Liver (tissue), 9 donors: ENCODE data around the gene CRTC2. TPM values are rescaled to one million over a fixed set of nuclear protein-coding genes. Genes with fewer than 3 reads are reported as not detected.

Experiments used
- DNase-seq: peaks from one replicate; pipeline ENCODE4 v3.0.0-alpha.2; 2017; ENCODE audit warnings: low spot score
- H3K27ac ChIP-seq, 2 donors: one replicate each; pipeline ENCODE4 v1.7.0; 2013; ENCODE audit warnings: inconsistent platforms in 2 of 2, low read length in 2 of 2, control low read depth in 1 of 2, low read depth in 1 of 2, mild to moderate bottlenecking in 1 of 2
- H3K27me3 ChIP-seq, 4 donors: one replicate each; pipeline versions ENCODE4 v1.6.1 to v1.7.0; 2013; ENCODE audit warnings: low read length in 3 of 4, inconsistent platforms in 1 of 4, mild to moderate bottlenecking in 1 of 4, moderate library complexity in 1 of 4; ENCODE audit not compliant: control insufficient read depth in 4 of 4, insufficient read depth in 4 of 4
- H3K36me3 ChIP-seq, 4 donors: one replicate each; pipeline versions ENCODE4 v1.6.1 to v1.7.0; 2013; ENCODE audit warnings: low read length in 3 of 4, mild to moderate bottlenecking in 3 of 4, low read depth in 1 of 4, moderate library complexity in 1 of 4; ENCODE audit not compliant: control insufficient read depth in 4 of 4, insufficient read depth in 3 of 4
- H3K4me1 ChIP-seq, 4 donors: one replicate each; pipeline versions ENCODE4 v1.6.1 to v1.7.0; 2013; ENCODE audit warnings: low read length in 3 of 4, mild to moderate bottlenecking in 3 of 4, moderate library complexity in 1 of 4; ENCODE audit not compliant: control insufficient read depth in 4 of 4, insufficient read depth in 4 of 4
- H3K4me3 ChIP-seq, 3 donors: one replicate each; pipeline versions ENCODE4 v1.6.1 to v1.7.0; 2013; ENCODE audit warnings: low read length in 3 of 3, control low read depth in 1 of 3, low read depth in 1 of 3, mild to moderate bottlenecking in 1 of 3
- H3K9ac ChIP-seq, 2 donors: one replicate each; pipeline ENCODE4 v1.7.0; 2013; ENCODE audit warnings: low read length in 2 of 2, mild to moderate bottlenecking in 2 of 2, moderate library complexity in 2 of 2, control low read depth in 1 of 2, low read depth in 1 of 2
- H3K9me3 ChIP-seq, 4 donors: one replicate each; pipeline versions ENCODE4 v1.6.1 to v1.7.0; 2013; ENCODE audit warnings: low read length in 3 of 4; ENCODE audit not compliant: control insufficient read depth in 4 of 4
- CTCF ChIP-seq: fragments of 150-350 bp; IDR thresholded peaks from 2 replicates; pipeline ENCODE4 v1.5.1; 2017; ENCODE audit warnings: improper control_type of control experiment, low read depth, low read length; ENCODE audit not compliant: missing input control
- EGR1 ChIP-seq, 2 donors: IDR thresholded peaks; 2 replicates each; pipeline ENCODE4 v1.6.1; 2016 to 2018; ENCODE audit warnings: antibody characterized with exemption in 2 of 2, low read depth in 2 of 2
- FOXA1 ChIP-seq: IDR thresholded peaks from 2 replicates; pipeline ENCODE4 v1.6.1; 2016; ENCODE audit warnings: antibody characterized with exemption
- FOXA2 ChIP-seq: IDR thresholded peaks from 2 replicates; pipeline ENCODE4 v1.6.1; 2016; ENCODE audit warnings: antibody characterized with exemption
- GABPA ChIP-seq, 2 donors: IDR thresholded peaks in 1 of 2; conservative IDR thresholded peaks in 1 of 2; 2 replicates each; pipeline ENCODE4 v1.6.1; 2016; ENCODE audit warnings: antibody characterized with exemption in 2 of 2, mild to moderate bottlenecking in 1 of 2, moderate library complexity in 1 of 2
- MAX ChIP-seq: IDR thresholded peaks from 2 replicates; pipeline ENCODE4 v1.6.1; 2016; ENCODE audit warnings: antibody characterized with exemption
- NR2F2 ChIP-seq: IDR thresholded peaks from 2 replicates; pipeline ENCODE4 v1.6.1; 2016; ENCODE audit warnings: antibody characterized with exemption
- RAD21 ChIP-seq, 2 donors: IDR thresholded peaks; 2 replicates each; pipeline ENCODE4 v1.6.1; 2016; ENCODE audit warnings: antibody characterized with exemption in 2 of 2, mild to moderate bottlenecking in 2 of 2
- REST ChIP-seq: IDR thresholded peaks from 2 replicates; pipeline ENCODE4 v1.6.1; 2016; ENCODE audit warnings: antibody characterized with exemption, mild to moderate bottlenecking
- RXRA ChIP-seq, 2 donors: IDR thresholded peaks; 2 replicates each; pipeline ENCODE4 v1.6.1; 2017 to 2018; ENCODE audit warnings: antibody characterized with exemption in 2 of 2, mild to moderate bottlenecking in 1 of 2
- SP1 ChIP-seq: IDR thresholded peaks from 2 replicates; pipeline ENCODE4 v1.6.1; 2018; ENCODE audit warnings: antibody characterized with exemption, mild to moderate bottlenecking
- TAF1 ChIP-seq: conservative IDR thresholded peaks from 2 replicates; pipeline ENCODE4 v1.6.1; 2016; ENCODE audit warnings: antibody characterized with exemption, mild to moderate bottlenecking
- YY1 ChIP-seq: IDR thresholded peaks from 2 replicates; pipeline ENCODE4 v1.6.1; 2016; ENCODE audit warnings: antibody characterized with exemption, mild to moderate bottlenecking
- WGBS: extraction: QIAGEN DNeasy Blood & Tissue Kit; methylation state at CpG from one replicate; pipeline ENCODE4 v1.1.7; 2013; 5-methylcytosine and 5-hydroxymethylcytosine counted together
- polyA plus RNA-seq, 2 donors: library from polyadenylated mRNA; stranded (reverse) in 1 of 2; unstranded in 1 of 2; fragments of 200-250 nt in 1 of 2; fragments of >200 nt in 1 of 2; fragmentation: Nextera tagmentation in 1 of 2; extraction: Ambion mirVana in 1 of 2; gene quantifications; one replicate each; pipeline versions ENCODE4 v1.2.1 to v1.2.3, GENCODE V29; 2013 to 2015
- total RNA-seq, 2 donors: library from RNA; depleted of rRNA; stranded (reverse); fragments of >200 nt; gene quantifications; one replicate each; pipeline ENCODE4 v1.2.3, GENCODE V29; 2014
- donor health status: healthy.
- donor health status: healthy.
- donor health status: healthy.
- donor health status: healthy.
- donor health status: healthy.

The CRTC2 gene
- total and polyA plus RNA-seq, 4 donors, result 4.9 to 14.9 (median 8.2) TPM

- Histone ChIP-seq H3K4me1 (peaks cover 0 to 25% (median 22%) of the 10 kb centered on the region in 4 donors), H3K36me3 (peaks cover 5 to 24% (median 19%) of the 10 kb centered on the region in 4 donors), H3K27ac (peak within 1 kb of the TSS; percentile 94 to 96), H3K27me3 (no peaks in the 10 kb centered on the region), H3K9me3 (no peaks in the 10 kb centered on the region), H3K4me3 (peak within 1 kb of the TSS; percentile 82 to 99 (median 99)), H3K9ac (peak within 1 kb of the TSS; percentile 92 to 94)
- TF ChIP-seq SP1, result no peak
- no peak for TF ChIP-seq EGR1 (IDR thresholded peaks at IDR 0.05; ENCODE audit: low read depth in 2 of 2)
- peak; percentile 25 for TF ChIP-seq NR2F2
- peak; percentile 34 for TF ChIP-seq TAF1
- no peak for TF ChIP-seq FOXA1
- peak in 1 of 2 donors; percentile 34 for TF ChIP-seq RAD21 (IDR thresholded peaks at IDR 0.05)
- TF ChIP-seq RXRA (IDR thresholded peaks at IDR 0.05), result peak; percentile 7 to 49
- TF ChIP-seq REST, result peak; percentile 31
- peak; percentile 98 for TF ChIP-seq YY1
- peak in 1 of 2 donors; percentile 9 for TF ChIP-seq GABPA (IDR thresholded peaks at IDR 0.05 in 1 of 2, conservative IDR thresholded peaks at IDR 0.05 in 1 of 2)
- under 1% methylated on average over 75 of the region's 75 CpGs for WGBS
- DNase-seq, result peak; percentile 87
Observed at GRCh38 chr1:153977250-153978240, 19.1 kb upstream of the CRTC2 start, which contains the start of gene JTB. Gene JTB, minus strand, starts transcription at chr1:153977674. Its CDS starts 422 bp downstream, at chr1:153977252.

- Histone ChIP-seq H3K4me1 (peaks cover 0 to 25% (median 22%) of the 10 kb centered on the region in 4 donors), H3K4me3 (peak overlapping the region; percentile 82 to 99 (median 99)), H3K36me3 (peaks cover 5 to 24% (median 18%) of the 10 kb centered on the region in 4 donors), H3K27ac (peak overlapping the region; percentile 94 to 96), H3K9me3 (no peaks in the 10 kb centered on the region), H3K27me3 (no peaks in the 10 kb centered on the region), H3K9ac (peak overlapping the region; percentile 92 to 94)
- DNase-seq, result no peak
- WGBS, result 1% methylated on average over 16 of the region's 16 CpGs
- no peak for TF ChIP-seq MAX
- TF ChIP-seq GABPA (IDR thresholded peaks at IDR 0.05 in 1 of 2, conservative IDR thresholded peaks at IDR 0.05 in 1 of 2), result no peak
- peak in 1 of 2 donors; percentile 2 for TF ChIP-seq RXRA (IDR thresholded peaks at IDR 0.05)
- no peak for TF ChIP-seq FOXA1
- TF ChIP-seq FOXA2, result no peak
- no peak for TF ChIP-seq SP1
- TF ChIP-seq CTCF, result no peak
Observed at GRCh38 chr1:153976819-153977249, 18.4 kb upstream of the CRTC2 start.
